ENCODE results near the gene LRRC43.

DNA sequence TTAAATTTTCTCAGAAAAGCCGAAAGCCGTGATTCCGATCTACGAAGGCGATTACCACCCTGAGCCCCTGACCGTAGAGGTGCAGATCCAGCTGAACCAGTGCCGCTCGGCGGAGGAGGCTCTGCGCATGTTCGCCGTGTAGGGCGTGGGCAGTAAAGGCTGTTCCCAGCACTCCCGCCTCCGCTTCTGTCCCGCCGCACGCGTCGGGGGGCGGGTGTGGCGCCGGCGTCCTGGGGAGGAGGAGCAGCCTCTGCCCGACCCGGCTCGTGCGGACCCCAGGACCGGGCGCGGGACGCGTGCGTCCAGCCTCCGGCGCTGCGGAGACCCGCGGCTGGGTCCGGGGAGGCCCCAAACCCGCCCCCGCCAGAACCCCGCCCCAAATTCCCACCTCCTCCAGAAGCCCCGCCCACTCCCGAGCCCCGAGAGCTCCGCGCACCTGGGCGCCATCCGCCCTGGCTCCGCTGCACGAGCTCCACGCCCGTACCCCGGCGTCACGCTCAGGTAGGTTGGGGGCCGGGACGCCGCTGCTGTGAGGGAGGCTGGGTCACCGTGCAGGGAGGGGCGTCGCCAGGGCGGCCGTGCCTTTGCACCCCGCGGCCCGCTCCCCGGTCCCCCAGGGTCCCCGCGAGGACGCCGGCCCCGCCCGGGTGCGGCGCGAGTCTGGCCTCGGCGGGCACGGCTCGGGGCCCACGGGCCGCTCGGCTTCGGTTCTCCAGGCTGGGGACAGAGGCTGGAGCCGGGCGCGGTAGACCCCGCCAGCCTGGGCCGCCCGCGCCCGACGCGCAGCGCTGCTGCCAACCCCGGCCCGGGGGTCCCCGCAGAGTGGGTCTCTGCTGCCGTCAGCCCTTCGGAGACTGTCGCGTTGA, 20.6 kb downstream of the LRRC43 start, which contains the start of gene B3GNT4:
- TF ChIP-seq, protein P1, sequence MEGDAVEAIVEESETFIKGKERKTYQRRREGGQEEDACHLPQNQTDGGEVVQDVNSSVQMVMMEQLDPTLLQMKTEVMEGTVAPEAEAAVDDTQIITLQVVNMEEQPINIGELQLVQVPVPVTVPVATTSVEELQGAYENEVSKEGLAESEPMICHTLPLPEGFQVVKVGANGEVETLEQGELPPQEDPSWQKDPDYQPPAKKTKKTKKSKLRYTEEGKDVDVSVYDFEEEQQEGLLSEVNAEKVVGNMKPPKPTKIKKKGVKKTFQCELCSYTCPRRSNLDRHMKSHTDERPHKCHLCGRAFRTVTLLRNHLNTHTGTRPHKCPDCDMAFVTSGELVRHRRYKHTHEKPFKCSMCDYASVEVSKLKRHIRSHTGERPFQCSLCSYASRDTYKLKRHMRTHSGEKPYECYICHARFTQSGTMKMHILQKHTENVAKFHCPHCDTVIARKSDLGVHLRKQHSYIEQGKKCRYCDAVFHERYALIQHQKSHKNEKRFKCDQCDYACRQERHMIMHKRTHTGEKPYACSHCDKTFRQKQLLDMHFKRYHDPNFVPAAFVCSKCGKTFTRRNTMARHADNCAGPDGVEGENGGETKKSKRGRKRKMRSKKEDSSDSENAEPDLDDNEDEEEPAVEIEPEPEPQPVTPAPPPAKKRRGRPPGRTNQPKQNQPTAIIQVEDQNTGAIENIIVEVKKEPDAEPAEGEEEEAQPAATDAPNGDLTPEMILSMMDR (conservative IDR thresholded peaks at IDR 0.05; ENCODE audit: low read depth, low read length) = no peak
- TF ChIP-seq RAD21 (IDR thresholded peaks at IDR 0.05; ENCODE audit: low read length) (no peak), BHLHE40 (IDR thresholded peaks at IDR 0.05; ENCODE audit: low read depth, low read length) (peak; percentile 70), SMC3 (IDR thresholded peaks at IDR 0.05; ENCODE audit: low read depth, low read length) (no peak)

All from IMR-90 (cell line).